K562 (cell line): ENCODE data around the gene ECD. TPM values are rescaled to one million over a fixed set of nuclear protein-coding genes. Genes with fewer than 3 reads are reported as not detected.

Experiments
- ATAC-seq: fragments of 200-7000 bp; cut with Tn5 transposase; 3 replicates; pipeline ENCODE4 v1.9.1; 2020; ENCODE audit warnings: moderate library complexity
- BruUV-seq: library from RNA; stranded (reverse); fragments of 400-500 nt; replicated peaks from 2 replicates; lab custom pipeline; 2021; lab: Mats Ljungman, UMichigan
- CTCF ChIA-PET: fragments of 300-600 bp; formaldehyde crosslinking; extraction: SDS; loops from one replicate; lab custom pipeline; 2021; ENCODE audit warnings: low intra/inter-chr PET ratio; lab: Yijun Ruan, JAX
- POLR2A ChIA-PET: fragments of 300-600, 350-650 bp; sonication (Branson Sonifier 250); formaldehyde crosslinking; extraction: SDS; loops from one replicate; lab custom pipeline; 2021; ENCODE audit warnings: antibody characterized with exemption, inconsistent platforms; lab: Yijun Ruan, JAX
- DNase-seq, 4 experiments: peaks; one replicate each; pipeline versions ENCODE4 v3.0.0 to v3.0.0-alpha.2; 2011 to 2018; ENCODE audit warnings: low spot score in 3 of 4, mixed read lengths in 3 of 4; ENCODE audit errors: extremely low read depth in 1 of 4
- FAIRE-seq: peaks from 2 replicates; lab custom pipeline; 2011; peaks lifted over from hg19 to GRCh38; lab: Jason Lieb, UNC
- H2AFZ ChIP-seq: 2 replicates; pipeline ENCODE4 v1.6.0; 2011; ENCODE audit warnings: low read depth, low read length, control low read depth, inconsistent platforms
- H3K27ac ChIP-seq: fragments of 200-600 bp; 3 replicates; pipeline ENCODE4 v1.8.0; 2011; ENCODE audit warnings: low read depth, mild to moderate bottlenecking, control low read depth, inconsistent platforms, low read length, moderate library complexity, mixed read lengths; ENCODE audit errors: extremely low read depth
- H3K27me3 ChIP-seq, 2 experiments: fragments of 300-600 bp in 1 of 2; 2 replicates in 1 of 2; 3 replicates in 1 of 2; pipeline versions ENCODE4 v1.6.0 to v1.8.0; 2011; ENCODE audit warnings: inconsistent platforms in 2 of 2, low read length in 2 of 2, mild to moderate bottlenecking in 1 of 2, mixed read lengths in 1 of 2, moderate library complexity in 1 of 2; ENCODE audit not compliant: control insufficient read depth in 2 of 2, insufficient read depth in 2 of 2
- H3K36me3 ChIP-seq: fragments of 300-600 bp; 3 replicates; pipeline ENCODE4 v1.8.0; 2011; ENCODE audit warnings: mild to moderate bottlenecking, low read length, inconsistent platforms; ENCODE audit not compliant: control insufficient read depth, insufficient read depth
- H3K4me1 ChIP-seq, 2 experiments: fragments of 200-600 bp in 1 of 2; replicated peaks in 1 of 2; 2 replicates in 1 of 2; 3 replicates in 1 of 2; pipeline versions ENCODE4 v1.5.1 to v1.8.0; 2011; ENCODE audit warnings: inconsistent platforms in 2 of 2, low read length in 2 of 2, mild to moderate bottlenecking in 1 of 2, mixed read lengths in 1 of 2, moderate library complexity in 1 of 2; ENCODE audit not compliant: control insufficient read depth in 2 of 2, insufficient read depth in 2 of 2
- H3K4me2 ChIP-seq: 2 replicates; pipeline ENCODE4 v1.6.1; 2011; ENCODE audit warnings: low read length, control low read depth, inconsistent platforms, mixed read lengths; ENCODE audit not compliant: insufficient read depth
- H3K4me3 ChIP-seq: fragments of 200-600 bp; sonication (generic), shearing (Covaris generic); 2 replicates; pipeline ENCODE4 v1.5.1; 2016; ENCODE audit warnings: control low read depth, inconsistent platforms
- H3K79me2 ChIP-seq: fragments of 200-600 bp; 3 replicates; pipeline ENCODE4 v1.8.0; 2011; ENCODE audit warnings: low read length, inconsistent platforms; ENCODE audit not compliant: control insufficient read depth, insufficient read depth
- H3K9ac ChIP-seq, 2 experiments: 2 replicates each; pipeline versions ENCODE4 v1.6.0 to v1.6.1; 2011; ENCODE audit warnings: low read depth in 2 of 2, low read length in 2 of 2, control low read depth in 1 of 2, inconsistent platforms in 1 of 2, mild to moderate bottlenecking in 1 of 2, mixed read lengths in 1 of 2; ENCODE audit not compliant: insufficient read depth in 1 of 2
- H3K9me1 ChIP-seq: one replicate; pipeline ENCODE4 v1.6.0; 2011; ENCODE audit warnings: inconsistent platforms, mild to moderate bottlenecking, low read length, moderate library complexity; ENCODE audit not compliant: control insufficient read depth, insufficient read depth
- H3K9me3 ChIP-seq: replicated peaks from 2 replicates; pipeline ENCODE4 v1.5.1; 2011; ENCODE audit warnings: low read depth, low read length, inconsistent platforms; ENCODE audit not compliant: control insufficient read depth, insufficient read depth
- H4K20me1 ChIP-seq: replicated peaks from 2 replicates; pipeline ENCODE4 v1.6.1; 2011; ENCODE audit warnings: low read length, inconsistent platforms, mixed read lengths; ENCODE audit not compliant: control insufficient read depth, insufficient read depth
- ADNP ChIP-seq: fragments of 200-800 bp; sonication (Bioruptor generic); IDR thresholded peaks from 2 replicates; pipeline ENCODE4 v1.6.1; 2016; ENCODE audit warnings: missing genetic modification characterization, missing compliant biosample characterization
- JUND ChIP-seq, 2 experiments: IDR thresholded peaks; 2 replicates in 1 of 2; 3 replicates in 1 of 2; pipeline ENCODE4 v1.6.1; 2011; ENCODE audit warnings: borderline replicate concordance in 2 of 2, low read depth in 2 of 2, low read length in 2 of 2, improper control_type of control experiment in 1 of 2, missing biosample characterization in 1 of 2, missing genetic modification characterization in 1 of 2, missing genetic modification reagents in 1 of 2
- PHF8 ChIP-seq: fragments of 200-600 bp; sonication (generic); IDR thresholded peaks from 2 replicates; pipeline ENCODE4 v1.6.1; 2012; ENCODE audit warnings: mixed run types, mild to moderate bottlenecking, inconsistent platforms, low read length, moderate library complexity, borderline replicate concordance
- RBM25 ChIP-seq: fragments of 200-400 bp; formaldehyde crosslinking; IDR thresholded peaks from 2 replicates; pipeline ENCODE4 v1.6.1; 2018; ENCODE audit warnings: low read length, low read depth, moderate library complexity; ENCODE audit not compliant: severe bottlenecking
- SMARCA4 ChIP-seq: fragments of 450-650 bp; IDR thresholded peaks from 2 replicates; pipeline ENCODE4 v1.6.1; 2016
- TBP ChIP-seq: optimal IDR thresholded peaks from 2 replicates; pipeline ENCODE3; 2011; ENCODE audit warnings: low read depth, low read length, improper control_type of control experiment
- ZBED1 ChIP-seq: IDR thresholded peaks from 2 replicates; pipeline ENCODE4 v1.6.1; 2014
- ZBTB17 ChIP-seq: fragments of 450-650 bp; formaldehyde crosslinking; IDR thresholded peaks from 2 replicates; pipeline ENCODE4 v1.4.0; 2020; ENCODE audit warnings: mild to moderate bottlenecking
- ZKSCAN1 ChIP-seq: fragments of 150-350 bp; IDR thresholded peaks from 2 replicates; pipeline ENCODE4 v1.6.1; 2016; ENCODE audit warnings: low read depth, low read length
- ZNF76 ChIP-seq: fragments of 250-450 bp; sonication (Bioruptor Pico); IDR thresholded peaks from 2 replicates; pipeline ENCODE4 v1.4.0; 2020; ENCODE audit warnings: mild to moderate bottlenecking, moderate library complexity, borderline replicate concordance
- WGBS: fragments of 100-300 bp; shearing (Covaris generic); methylation state at CpG from one replicate; pipeline ENCODE4 v1.1.6; 2016; ENCODE audit warnings: low coverage, mixed read lengths; ENCODE audit not compliant: insufficient coverage; ENCODE audit errors: missing lambda C conversion rate; 5-methylcytosine and 5-hydroxymethylcytosine counted together
- in situ Hi-C: fragments of 300-500 bp; cut with MboI; formaldehyde crosslinking; loops from 4 replicates; pipeline ENCODE4 v1.15.0; 2018; ENCODE audit warnings: inconsistent platforms, mixed read lengths
- intact Hi-C: fragments of 100-400 bp; cut with micrococcal nuclease; formaldehyde crosslinking; loops from 2 replicates; pipeline ENCODE4 v1.14.2; 2022
- polyA plus RNA-seq, 8 experiments: library from polyadenylated mRNA; depleted of rRNA in 4 of 8; stranded (reverse) in 5 of 8; unstranded in 3 of 8; fragments of >200 nt; fragmentation: Nextera tagmentation in 2 of 8; fragmentation: Illumina TruSeq in 1 of 8; extraction: Ambion mirVana in 2 of 8; extraction: Trizol in 1 of 8; gene quantifications; 2 replicates each; pipeline versions ENCODE4 v1.2.1 to v1.2.3, GENCODE V29; 2011 to 2014; ENCODE audit warnings: inconsistent platforms in 1 of 8, missing spikeins in 1 of 8
- total RNA-seq, 7 experiments: library from RNA; depleted of rRNA in 6 of 7; stranded (reverse); fragments of >200 nt in 6 of 7; fragmentation: Illumina TruSeq in 2 of 7; extraction: Trizol in 2 of 7; gene quantifications; 2 replicates each; pipeline versions ENCODE4 v1.2.1 to v1.2.3, GENCODE V29; 2011 to 2021; ENCODE audit warnings: low replicate concordance in 1 of 7
- TF ChIP-seq, protein P1 (sequence below): fragments of 200-800 bp; sonication (Bioruptor generic); IDR thresholded peaks from 2 replicates; pipeline ENCODE4 v1.6.1; 2016; ENCODE audit warnings: missing genetic modification characterization, missing compliant biosample characterization
- TF ChIP-seq, protein P2 (sequence below), 2 experiments: fragments of 450-650 bp; IDR thresholded peaks; 2 replicates each; pipeline ENCODE4 v1.6.1; 2016
- TF ChIP-seq, protein P3 (sequence below): IDR thresholded peaks from 2 replicates; pipeline ENCODE4 v1.6.1; 2016; ENCODE audit warnings: missing genetic modification characterization, missing compliant biosample characterization

The ECD gene
- total and polyA plus RNA-seq, 9 of the 15 experiments (the other 6 are each of a cell fraction or from before 2014, with no cell fraction given), result 33.5 to 79.9 (median 53.2) TPM

DNA sequence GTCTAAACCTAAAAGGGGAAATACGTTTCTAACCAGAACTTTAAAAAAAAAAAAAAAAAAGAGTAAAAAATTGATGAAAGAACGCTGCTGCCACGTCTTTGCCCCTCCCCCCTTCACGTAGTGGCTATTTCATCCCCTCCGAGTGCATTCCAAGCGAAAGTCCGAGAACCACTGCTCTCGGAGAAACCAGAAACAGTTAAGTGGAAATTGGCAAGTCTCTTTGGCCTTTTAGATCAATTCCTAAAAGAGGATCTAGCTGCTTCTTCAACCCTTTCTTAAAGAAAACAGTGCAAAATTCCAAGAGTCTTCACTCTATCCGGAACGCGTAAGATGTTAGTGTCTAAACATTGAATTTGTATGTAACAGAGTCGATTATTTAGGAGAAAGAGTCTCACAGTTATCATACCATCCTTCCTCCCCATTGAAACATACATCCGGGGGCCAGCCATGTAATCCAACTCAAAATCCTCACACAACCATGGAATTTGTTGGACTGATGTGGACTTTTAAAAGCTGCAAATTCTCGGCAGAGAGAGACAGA, 72.3 kb downstream of the ECD start:
- ATAC-seq, result peak; percentile 15
- Histone ChIP-seq H3K4me2 (peak overlapping the region; percentile 82), H3K9me1 (no peaks in the 10 kb centered on the region), H3K79me2 (peaks cover 60% of the 10 kb centered on the region), H3K4me1 (peaks cover 10 to 12% of the 10 kb centered on the region in 2 experiments; a peak in 3 of 5 replicates), H2AFZ (peak overlapping the region; percentile 82), H3K4me3 (peak overlapping the region; percentile 74), H3K27ac (peak overlapping the region; percentile 90), H3K27me3 (no peaks in the 10 kb centered on the region), H4K20me1 (peaks cover 8% of the 10 kb centered on the region; the same call in 1 of the 2 replicates), H3K36me3 (peaks cover 8% of the 10 kb centered on the region; the same call in 2 of the 3 replicates), H3K9me3 (no peaks in the 10 kb centered on the region), H3K9ac (peak overlapping the region; percentile 91 to 99)
- ChIA-PET CTCF (interaction anchor here (0.6 to 2.7 kb wide), 3 partner anchors 48 to 69 kb away, joined by 3 to 18 read pairs (median 3); no protein-coding TSS in a partner anchor), POLR2A (interaction anchor here (0.6 to 7.5 kb wide), 27 partner anchors 9 to 822 kb away, joined by 3 to 112 read pairs (median 4); partner anchors contain the start of genes DNAJC9, ECD, FAM149B1 and NUDT13)
- peak; percentile 36 to 82 (median 52) for DNase-seq
- intact Hi-C loops (loop anchor here (1.0 to 5.0 kb wide), 4 partner anchors 15 to 152 kb away; partner anchors contain the start of genes DNAJC9, ECD, FAM149B1 and NUDT13), in situ Hi-C loops (no loop called here)
- TSS peak; percentile 54 for BruUV-seq
- peak; percentile 48 for FAIRE-seq
- under 1% methylated on average over 14 of the region's 14 CpGs for WGBS
- TF ChIP-seq, protein P1, sequence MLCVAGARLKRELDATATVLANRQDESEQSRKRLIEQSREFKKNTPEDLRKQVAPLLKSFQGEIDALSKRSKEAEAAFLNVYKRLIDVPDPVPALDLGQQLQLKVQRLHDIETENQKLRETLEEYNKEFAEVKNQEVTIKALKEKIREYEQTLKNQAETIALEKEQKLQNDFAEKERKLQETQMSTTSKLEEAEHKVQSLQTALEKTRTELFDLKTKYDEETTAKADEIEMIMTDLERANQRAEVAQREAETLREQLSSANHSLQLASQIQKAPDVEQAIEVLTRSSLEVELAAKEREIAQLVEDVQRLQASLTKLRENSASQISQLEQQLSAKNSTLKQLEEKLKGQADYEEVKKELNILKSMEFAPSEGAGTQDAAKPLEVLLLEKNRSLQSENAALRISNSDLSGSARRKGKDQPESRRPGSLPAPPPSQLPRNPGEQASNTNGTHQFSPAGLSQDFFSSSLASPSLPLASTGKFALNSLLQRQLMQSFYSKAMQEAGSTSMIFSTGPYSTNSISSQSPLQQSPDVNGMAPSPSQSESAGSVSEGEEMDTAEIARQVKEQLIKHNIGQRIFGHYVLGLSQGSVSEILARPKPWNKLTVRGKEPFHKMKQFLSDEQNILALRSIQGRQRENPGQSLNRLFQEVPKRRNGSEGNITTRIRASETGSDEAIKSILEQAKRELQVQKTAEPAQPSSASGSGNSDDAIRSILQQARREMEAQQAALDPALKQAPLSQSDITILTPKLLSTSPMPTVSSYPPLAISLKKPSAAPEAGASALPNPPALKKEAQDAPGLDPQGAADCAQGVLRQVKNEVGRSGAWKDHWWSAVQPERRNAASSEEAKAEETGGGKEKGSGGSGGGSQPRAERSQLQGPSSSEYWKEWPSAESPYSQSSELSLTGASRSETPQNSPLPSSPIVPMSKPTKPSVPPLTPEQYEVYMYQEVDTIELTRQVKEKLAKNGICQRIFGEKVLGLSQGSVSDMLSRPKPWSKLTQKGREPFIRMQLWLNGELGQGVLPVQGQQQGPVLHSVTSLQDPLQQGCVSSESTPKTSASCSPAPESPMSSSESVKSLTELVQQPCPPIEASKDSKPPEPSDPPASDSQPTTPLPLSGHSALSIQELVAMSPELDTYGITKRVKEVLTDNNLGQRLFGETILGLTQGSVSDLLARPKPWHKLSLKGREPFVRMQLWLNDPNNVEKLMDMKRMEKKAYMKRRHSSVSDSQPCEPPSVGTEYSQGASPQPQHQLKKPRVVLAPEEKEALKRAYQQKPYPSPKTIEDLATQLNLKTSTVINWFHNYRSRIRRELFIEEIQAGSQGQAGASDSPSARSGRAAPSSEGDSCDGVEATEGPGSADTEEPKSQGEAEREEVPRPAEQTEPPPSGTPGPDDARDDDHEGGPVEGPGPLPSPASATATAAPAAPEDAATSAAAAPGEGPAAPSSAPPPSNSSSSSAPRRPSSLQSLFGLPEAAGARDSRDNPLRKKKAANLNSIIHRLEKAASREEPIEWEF, result no peak
- no peak for TF ChIP-seq ZNF76 (CRISPR knock-in tag)
- no peak for TF ChIP-seq RBM25
- peak; percentile 45 for TF ChIP-seq TBP
- TF ChIP-seq, protein P2, sequence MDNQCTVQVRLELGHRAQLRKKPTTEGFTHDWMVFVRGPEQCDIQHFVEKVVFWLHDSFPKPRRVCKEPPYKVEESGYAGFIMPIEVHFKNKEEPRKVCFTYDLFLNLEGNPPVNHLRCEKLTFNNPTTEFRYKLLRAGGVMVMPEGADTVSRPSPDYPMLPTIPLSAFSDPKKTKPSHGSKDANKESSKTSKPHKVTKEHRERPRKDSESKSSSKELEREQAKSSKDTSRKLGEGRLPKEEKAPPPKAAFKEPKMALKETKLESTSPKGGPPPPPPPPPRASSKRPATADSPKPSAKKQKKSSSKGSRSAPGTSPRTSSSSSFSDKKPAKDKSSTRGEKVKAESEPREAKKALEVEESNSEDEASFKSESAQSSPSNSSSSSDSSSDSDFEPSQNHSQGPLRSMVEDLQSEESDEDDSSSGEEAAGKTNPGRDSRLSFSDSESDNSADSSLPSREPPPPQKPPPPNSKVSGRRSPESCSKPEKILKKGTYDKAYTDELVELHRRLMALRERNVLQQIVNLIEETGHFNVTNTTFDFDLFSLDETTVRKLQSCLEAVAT (IDR thresholded peaks at IDR 0.05), result peak; percentile 28 to 71; a peak in 3 of 4 replicates
- TF ChIP-seq ADNP (tag), result no peak
- no peak for TF ChIP-seq ZKSCAN1
- TF ChIP-seq, protein P3, sequence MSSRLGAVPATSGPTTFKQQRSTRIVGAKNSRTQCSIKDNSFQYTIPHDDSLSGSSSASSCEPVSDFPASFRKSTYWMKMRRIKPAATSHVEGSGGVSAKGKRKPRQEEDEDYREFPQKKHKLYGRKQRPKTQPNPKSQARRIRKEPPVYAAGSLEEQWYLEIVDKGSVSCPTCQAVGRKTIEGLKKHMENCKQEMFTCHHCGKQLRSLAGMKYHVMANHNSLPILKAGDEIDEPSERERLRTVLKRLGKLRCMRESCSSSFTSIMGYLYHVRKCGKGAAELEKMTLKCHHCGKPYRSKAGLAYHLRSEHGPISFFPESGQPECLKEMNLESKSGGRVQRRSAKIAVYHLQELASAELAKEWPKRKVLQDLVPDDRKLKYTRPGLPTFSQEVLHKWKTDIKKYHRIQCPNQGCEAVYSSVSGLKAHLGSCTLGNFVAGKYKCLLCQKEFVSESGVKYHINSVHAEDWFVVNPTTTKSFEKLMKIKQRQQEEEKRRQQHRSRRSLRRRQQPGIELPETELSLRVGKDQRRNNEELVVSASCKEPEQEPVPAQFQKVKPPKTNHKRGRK (tag), result no peak
- TF ChIP-seq JUND (IDR thresholded peaks at IDR 0.05; ENCODE audit: borderline replicate concordance, low read depth, low read length), result no peak; the same call in 1 of the 2 replicates
- TF ChIP-seq JUND (tag; IDR thresholded peaks at IDR 0.05; ENCODE audit: borderline replicate concordance, low read depth, low read length), result peak; percentile 10; the same call in 1 of the 3 replicates
- TF ChIP-seq PHF8, result no peak
- TF ChIP-seq ZBTB17, result no peak
- TF ChIP-seq ZBED1, result no peak
- TF ChIP-seq SMARCA4, result peak; percentile 56
